ENCODE results near the gene ZNF630. TPM values are rescaled to one million over a fixed set of nuclear protein-coding genes. Genes with fewer than 3 reads are reported as not detected.
"Not testable (repeated sequence)": the region's sequence is repeated elsewhere in the genome, so short reads cannot be mapped to it uniquely, and the experiment has no call there.

ZNF630 gene
- total and polyA plus RNA-seq, 9 donors, result 2.8 to 6.9 (median 4.1) TPM

DNA sequence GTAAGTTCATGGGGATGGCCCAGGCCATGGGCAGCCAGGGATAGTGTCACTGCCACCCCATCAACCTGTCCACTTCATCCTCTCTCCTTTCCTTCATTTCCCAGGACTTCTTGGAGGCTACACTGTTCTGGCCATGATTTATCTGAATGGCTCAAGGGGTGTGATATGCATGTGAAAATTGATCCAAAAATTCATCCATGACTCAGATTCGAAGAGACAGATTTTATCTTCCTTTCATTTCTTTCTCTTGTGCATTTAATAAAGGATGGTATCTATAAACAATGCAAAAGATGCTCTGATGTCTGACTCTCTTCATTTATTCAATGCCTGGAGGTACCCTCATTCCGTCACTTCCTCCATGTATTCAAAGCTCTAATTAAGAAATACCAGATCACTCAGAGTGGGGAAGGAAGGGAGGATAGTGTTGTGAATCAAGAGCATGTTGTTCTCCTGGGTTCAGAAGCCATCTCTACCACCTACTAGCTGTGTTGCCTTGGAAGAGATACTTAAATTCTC, 61.9 kb downstream of the ZNF630 start:
- H3K27ac ChIP-seq; H3K4me3 ChIP-seq; H3K9me3 ChIP-seq; H3K36me3 ChIP-seq; DNase-seq; H3K27me3 ChIP-seq; intact Hi-C loops (cut with DNase I); H3K4me1 ChIP-seq (ENCODE audit: insufficient read depth): not testable (repeated sequence)
- WGBS, 3 donors, result no CpG with 5 or more reads among the region's 2 CpGs

Other genes with a start within 250 kb of the ZNF630 start
- 10 to 100 TPM in 4 of 7 donors, 1 to 10 TPM in 3; 4.1 to 13.9 (median 10.0) TPM for gene ZNF81, start 234.7 kb downstream of the ZNF630 start, total RNA-seq
- gene ZNF81, start 234.7 kb downstream of the ZNF630 start, polyA plus RNA-seq, result 1 to 10 TPM; 1.5 to 3.6 TPM
- 1 to 10 TPM; 3.2 to 5.6 (median 5.2) TPM for gene ZNF182, start 67.7 kb downstream of the ZNF630 start, total RNA-seq
- gene ZNF182, start 67.7 kb downstream of the ZNF630 start, polyA plus RNA-seq, result 1 to 10 TPM; 4.2 to 6.3 TPM
- gene SPACA5, start 64.7 kb downstream of the ZNF630 start, total RNA-seq, result not detected
- gene SPACA5, start 64.7 kb downstream of the ZNF630 start, polyA plus RNA-seq, result under 1 TPM in 1 of 2 donors, not detected in 1; 0.25 TPM
- gene SPACA5B, start 59.0 kb upstream of the ZNF630 start, total RNA-seq, result not detected
- gene SPACA5B, start 59.0 kb upstream of the ZNF630 start, polyA plus RNA-seq, result not detected
- not detected for gene SSX5, start 125.2 kb upstream of the ZNF630 start, total RNA-seq
- not detected for gene SSX5, start 125.2 kb upstream of the ZNF630 start, polyA plus RNA-seq
- under 1 TPM in 1 of 7 donors, not detected in 6; 0.20 TPM for gene SSX1, start 183.8 kb upstream of the ZNF630 start, total RNA-seq
- gene SSX1, start 183.8 kb upstream of the ZNF630 start, polyA plus RNA-seq, result not detected